ENCODE results near the gene CLEC2D.
"Not testable (repeated sequence)": the region's sequence is repeated elsewhere in the genome, so short reads cannot be mapped to it uniquely, and the experiment has no call there.

CLEC2D gene, protein sequence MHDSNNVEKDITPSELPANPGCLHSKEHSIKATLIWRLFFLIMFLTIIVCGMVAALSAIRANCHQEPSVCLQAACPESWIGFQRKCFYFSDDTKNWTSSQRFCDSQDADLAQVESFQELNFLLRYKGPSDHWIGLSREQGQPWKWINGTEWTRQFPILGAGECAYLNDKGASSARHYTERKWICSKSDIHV

DNA sequence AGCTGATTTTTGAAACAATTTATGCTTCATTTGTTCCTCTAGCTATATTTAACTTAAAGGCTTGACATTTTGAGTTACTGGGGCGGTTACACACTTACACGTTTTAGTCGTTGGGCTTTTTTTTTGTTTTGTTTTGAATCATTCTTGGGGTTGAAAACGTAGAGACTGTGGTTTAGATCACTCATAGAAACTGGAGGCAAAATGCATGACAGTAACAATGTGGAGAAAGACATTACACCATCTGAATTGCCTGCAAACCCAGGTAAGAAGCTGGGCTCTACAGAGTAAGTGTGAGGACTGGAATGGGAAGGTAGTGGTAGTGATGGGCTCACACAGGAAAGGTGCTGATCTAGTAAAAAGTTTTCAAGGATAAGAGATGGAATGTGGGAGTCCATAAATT lies at the start of gene CLEC2D:
Gene CLEC2D (plus strand): TSS at position 180 of the 400 bp plus-strand sequence. CDS start 22 bp downstream, at position 202.
- DNase-seq = no peak

DNA sequence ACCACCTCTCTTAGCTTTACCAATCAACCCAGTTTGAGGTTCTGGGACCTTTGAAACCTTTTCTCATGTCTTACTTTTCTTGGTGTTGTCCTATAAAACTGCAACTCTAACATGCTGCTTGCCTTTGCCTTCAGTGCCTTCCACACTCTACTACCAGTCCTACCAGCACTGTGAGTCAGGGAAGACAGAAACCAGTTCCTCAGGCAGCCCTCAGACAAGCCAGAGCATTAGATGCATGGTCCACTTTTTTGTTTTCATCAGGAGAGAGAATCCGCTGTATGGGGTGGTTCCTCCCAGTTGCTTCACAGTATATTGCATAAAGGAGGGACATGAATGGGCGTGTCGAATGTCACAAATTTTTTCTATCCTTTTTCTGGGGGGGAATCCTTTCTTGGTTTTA lies 44.5 kb upstream of the CLEC2D start:
- no peak for DNase-seq

DNA sequence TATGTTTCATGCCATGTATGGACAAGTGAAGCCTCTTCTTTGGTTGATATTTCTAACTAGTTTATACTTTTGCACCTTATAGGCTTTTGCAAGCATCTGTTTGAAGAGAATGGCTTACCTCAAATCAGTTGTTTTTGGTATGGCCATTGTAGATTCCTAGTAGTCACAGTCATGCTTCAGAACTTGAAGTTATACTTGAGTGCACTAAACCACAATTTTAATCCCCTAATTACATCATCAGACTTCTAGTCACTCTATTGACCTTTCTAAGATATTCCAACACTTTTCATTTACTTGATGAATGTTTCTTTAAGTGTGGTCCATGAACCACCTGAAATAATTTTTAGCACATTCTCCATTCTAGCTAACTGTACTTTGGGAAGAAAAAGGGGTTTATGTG lies 43.2 kb upstream of the CLEC2D start:
- DNase-seq = no peak

DNA sequence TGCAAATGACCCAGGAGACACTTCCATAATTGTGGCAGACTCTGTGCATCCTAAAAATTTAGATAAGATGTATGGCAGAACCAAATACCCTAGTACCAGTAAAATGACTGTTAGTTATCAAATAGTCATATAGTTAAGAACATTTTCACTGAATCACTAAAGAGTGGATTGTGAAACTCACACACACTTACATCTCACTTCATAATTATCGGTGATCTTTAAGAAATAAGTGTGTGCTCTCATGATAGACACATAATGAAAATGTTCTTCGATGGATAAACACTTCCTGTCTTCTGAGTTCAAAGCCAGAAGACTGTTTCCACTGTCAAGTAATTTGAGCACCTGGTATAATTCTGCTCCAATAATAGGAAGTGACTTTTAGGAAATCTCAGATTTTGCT lies 42.7 kb upstream of the CLEC2D start:
- no peak for DNase-seq

DNA sequence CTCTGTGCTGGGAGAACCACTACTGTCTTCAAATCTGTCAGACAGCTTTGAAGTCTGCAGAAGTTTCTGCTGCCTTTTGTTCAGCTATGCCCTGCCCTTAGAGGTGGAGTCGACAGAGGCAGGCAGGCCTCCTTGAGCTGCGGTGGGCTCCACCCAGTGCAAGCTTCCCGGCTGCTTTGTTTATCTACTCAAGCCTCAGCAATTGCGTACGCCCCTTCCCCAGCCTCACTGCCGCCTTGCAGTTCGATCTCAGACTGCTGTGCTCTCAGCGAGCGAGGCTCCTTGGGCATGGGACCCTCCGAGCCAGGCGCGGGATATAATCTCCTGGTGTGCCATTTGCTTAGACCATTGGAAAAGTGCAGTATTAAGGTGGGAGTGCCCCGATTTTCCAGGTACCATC lies 36.7 kb upstream of the CLEC2D start:
- DNase-seq = no peak

DNA sequence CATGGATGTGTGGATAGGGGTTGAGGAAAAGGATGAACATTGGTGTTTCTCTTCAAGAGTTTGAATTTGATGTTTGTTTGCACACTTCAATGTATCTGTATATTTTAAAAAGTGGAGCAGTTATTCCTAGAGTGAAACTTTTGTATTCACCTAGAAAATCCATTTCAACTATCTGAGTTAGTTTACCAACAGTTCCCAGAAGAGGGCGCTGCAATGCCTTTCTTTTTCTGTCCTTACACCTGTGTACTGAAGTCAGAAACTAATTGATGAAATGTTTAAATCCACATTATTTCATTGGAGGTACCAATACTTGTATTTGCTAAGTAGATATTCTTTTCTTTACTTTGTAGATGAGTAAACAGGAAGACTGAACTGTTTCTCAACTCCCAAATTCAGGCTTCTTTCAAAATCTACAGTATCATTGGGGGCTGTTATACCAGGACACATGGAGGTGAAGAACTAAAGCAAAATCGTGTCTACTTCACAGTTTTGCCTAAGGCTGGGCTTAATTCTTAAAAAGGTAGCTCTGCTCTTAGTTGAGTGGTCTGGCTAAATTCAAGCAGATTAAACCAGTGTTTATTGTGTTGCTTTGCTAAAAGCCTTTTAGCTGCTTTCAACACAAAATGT lies 35.2 kb upstream of the CLEC2D start:
- peak; percentile 36 to 57 for DNase-seq

DNA sequence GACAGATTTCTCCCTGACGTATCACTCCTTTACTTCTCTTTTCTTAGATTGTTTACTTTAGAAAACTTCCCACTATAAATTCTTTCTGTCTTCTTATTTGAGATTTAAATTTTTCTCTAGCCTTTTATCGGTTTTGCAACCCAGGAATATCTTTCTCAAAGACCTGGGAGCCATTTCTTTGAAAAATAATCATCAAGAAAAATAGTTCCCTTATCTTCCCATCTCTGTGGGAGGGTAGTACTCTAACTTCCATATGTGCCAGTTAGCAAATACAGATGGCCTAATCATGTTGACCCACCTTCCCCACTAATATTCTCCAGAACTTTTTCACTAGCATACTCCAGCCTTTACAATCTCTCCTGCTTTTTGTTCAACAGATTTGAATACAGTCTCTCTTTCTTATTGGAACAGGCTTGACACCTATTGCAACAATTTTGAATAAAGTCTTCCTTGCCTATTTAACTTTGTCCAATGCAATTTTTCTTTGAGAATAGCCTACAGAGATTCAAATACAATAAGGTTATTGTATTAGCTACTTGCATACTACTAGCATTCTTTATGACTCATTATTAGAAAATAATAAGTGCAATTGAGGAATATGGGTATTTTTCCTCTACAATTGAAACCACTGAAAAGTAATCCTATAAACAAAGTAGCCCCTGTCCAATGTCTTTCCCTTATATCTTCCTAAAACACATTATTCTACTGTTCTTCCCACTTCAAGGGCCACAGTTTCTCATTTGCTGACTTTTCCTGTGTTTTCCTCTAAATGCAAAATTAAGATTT lies 34.4 kb upstream of the CLEC2D start:
- no peak for DNase-seq

DNA sequence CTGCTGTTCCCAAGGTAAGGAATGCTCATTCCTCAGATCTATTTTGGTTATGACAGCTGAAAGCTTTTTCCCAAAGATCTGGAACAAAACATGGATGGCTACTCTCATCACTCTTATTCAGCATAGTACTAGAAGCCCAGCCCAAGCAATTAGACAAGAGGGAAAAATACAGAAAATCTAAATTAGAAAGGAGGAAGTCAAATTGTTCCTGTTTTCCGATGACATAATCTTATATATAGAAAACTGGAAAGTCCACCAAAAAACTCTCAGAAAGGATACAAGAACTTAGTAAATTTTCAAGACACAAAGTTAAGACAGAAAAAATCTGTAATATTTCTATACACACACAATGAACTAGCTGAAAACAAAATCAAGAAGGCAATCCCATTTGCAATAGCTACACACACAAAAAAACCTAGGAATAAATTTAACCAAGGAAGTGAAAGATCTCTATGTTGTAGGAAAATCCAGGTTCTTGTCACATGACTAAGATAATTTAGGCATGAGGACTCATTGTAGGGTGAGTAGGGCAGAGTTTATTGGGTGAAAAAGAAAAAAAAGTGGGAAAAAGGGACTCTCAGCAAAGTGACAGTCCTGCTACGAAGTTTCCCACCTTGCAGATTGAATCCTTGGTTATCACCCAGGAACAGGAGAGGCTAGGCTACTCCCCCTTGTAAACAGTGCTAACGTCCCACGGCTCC lies 33.2 kb upstream of the CLEC2D start:
- DNase-seq = peak; percentile 16 to 19

DNA sequence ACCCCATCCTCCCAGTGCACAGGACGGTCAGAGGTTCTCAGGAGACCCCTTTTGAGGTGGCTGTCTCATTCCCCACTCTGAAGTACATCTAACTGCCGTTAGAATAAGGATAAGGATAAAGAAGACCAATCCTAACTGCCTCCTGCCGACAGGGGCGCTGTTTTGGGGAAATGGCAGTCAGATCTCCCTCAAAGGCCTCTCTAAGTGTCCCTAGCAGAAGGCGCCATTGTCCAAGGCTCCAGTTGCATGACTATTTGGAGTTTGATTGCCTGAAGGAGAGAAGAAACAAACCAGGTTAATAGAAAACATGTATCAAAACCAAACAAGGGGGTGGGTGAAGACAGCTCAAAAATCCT lies 32.7 kb upstream of the CLEC2D start:
- no peak for DNase-seq

DNA sequence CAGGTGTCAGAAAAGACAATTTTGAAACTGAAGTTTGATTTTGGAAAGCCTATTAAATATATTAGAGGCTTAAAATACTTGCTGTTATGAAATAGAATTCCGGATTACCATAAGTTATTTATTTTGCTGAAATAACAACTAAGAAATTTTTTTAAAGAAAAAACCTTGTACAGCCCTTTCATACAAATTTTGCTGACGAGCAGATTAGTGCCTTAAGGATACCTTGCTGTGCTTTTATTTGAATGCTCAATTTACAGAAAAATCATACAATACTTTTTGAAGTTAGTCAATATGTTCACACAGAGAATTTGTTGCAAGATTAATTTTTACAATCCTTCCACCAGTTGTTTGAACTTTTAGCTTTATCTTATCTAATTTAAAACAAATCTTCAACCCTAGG lies 29.5 kb upstream of the CLEC2D start:
- DNase-seq = no peak

DNA sequence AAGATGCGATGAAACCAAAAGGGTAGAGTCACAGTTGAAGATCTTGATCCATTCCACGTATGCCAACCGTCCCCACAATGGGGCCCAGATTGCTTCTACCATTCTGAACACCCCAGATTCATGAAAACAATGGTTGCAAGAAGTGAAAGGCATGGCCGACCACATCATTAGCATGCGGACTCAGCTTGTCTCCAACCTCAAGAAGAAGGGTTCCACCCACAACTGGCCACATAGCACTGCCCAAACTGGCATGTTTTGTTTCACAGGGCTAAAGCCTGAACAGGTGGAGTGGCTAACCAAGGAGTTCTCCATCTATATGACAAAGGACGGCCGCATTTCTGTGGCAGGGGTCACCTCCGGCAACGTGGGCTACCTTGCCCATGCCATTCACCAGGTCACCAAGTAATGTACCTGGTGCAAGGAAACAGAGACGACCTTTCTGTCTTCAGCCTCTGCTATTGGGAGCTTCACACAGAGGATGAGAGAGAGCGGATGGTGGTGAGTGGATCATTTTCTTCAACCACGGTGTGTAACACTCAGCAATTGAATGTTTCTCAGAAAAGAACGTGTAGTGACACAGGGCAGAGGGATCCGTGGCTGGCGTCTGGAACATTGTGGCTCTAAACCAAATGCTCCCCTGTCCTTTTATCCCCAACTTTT lies 26.8 kb upstream of the CLEC2D start:
- no peak for DNase-seq

DNA sequence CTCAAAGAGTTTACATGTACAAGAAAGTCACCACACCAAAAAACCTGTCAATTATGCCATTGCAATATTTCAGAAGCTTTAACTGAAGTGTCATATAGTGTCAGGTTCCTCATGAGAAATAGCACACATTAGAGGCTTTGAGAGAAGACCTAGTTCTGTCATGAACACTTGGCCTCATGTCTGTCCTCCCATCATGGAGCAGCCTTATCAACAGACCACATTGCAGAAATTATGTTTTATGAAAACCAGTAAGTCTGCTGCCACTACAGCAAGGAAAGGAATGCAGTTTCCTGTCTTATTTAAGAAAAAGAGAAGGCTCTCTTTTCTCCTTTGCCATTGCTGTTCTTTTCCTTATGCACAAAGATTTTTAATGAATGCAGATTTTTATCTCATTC lies 26.2 kb upstream of the CLEC2D start:
- no peak for DNase-seq

DNA sequence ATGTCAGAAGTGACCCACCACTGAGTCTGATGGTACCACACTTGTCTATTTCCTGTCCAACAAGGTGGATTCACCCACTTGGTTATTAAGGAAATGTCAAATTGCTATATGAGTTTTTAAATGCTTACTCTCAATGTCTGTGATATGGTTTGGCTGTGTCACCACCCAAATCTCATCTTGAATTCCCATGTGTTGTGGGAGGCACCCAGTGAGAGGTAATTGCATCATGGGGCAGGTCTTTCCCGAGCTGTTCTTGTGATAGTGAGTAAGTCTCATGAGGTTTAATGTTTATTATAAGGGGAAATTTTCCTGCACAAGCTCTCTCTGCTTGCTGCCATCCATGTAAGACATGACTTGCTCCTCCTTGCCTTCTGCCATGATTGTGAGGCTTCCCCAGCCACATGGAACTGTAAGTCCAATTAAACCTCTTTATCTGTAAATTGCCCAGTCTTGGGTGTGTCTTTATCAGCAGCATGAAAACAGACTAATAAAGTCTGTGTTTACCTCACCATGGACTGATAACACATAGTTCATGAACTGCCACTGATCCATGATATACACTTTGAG lies 24.4 kb upstream of the CLEC2D start:
- DNase-seq = not testable (repeated sequence)

DNA sequence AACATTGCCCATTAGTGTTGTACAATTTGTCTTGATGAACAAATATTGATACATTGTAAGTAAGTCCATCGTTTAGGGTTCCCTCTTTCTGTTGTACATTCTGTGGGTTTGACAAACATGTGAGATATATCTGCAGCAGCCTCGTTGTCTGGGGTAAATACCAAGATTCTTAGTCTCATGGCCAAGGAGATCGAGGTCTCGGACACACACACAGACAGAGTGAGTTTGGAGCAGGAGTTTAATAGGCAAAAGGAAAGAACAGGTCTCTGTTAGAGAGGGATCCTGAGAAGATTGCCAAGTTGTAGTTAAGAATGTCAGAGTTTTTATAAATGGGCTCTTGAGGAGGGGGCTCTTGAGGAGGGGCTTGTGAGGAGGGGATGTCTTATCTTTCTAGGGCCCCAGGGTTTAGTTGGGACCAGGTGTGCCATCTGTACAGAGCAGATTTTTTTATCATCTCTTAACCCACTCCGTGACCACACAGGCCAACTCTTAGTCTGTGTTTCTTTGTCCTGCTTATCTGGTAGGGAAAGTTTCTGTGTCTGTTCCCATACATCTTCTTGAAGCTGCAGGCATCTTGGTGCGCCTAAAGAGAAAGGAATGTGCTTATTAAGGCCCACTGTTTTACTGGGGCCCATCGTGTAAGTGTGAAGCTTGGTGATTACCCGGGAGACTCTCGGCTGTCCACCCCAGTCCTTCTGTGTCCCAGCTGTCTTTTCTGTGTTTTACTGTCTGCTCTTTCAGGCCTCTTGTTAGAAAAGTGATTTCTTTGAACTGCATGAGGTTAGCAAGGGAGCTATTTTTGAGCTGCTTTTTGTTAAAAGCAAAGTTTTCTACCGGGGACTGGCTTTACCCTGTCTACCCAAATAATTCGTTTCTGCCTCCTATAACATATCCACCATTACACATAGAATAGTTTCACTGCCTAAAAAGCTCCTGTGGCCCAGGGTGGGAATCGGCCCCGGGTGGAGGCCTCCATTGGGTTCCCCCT lies 22.4 kb upstream of the CLEC2D start:
- peak in 1 of 2 experiments; percentile 43 for DNase-seq

DNA sequence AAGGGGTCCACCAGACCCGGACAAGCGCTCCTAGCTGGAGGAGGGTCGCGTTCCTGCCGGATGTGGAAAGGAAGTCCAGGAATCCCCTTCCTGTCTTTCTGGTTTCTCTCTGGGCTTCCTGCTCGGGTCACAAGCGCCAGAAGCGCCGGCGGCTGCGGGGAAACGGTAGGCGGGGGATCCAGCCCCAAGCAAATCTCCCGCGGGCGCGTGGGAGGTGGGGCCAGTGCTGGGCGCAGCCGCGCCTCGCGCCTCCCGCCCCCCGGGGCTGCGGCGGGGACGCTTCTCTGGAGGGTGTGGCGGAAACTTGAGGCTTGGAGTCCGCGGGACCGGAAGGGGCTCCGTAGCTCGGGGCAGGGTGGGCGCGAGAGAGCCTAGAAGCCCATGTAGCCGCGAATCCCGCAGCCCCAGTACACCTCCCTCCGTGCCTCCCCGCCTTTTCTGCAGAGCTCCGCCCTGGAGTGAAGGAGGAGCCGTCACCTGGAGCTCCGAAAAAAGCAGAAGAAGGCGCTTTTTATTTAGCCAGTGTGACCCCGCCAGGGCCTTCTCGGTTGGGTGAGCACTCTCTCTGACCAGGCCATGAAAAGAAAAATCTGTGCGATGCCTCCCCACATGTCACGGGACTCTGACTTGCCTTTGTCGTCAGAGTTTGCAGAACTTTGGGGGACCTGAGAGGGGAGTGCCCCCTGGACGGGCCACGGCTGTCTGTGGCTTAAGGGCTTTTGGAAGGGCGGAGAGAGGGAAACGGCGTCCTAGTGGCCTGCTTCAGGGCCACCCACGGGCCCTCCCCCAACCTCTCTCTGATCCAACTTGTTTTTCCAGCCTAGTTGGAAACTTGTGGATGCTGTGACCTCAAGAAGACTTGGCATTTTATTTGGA lies 21.4 kb upstream of the CLEC2D start:
- peak; percentile 89 to 91 for DNase-seq

DNA sequence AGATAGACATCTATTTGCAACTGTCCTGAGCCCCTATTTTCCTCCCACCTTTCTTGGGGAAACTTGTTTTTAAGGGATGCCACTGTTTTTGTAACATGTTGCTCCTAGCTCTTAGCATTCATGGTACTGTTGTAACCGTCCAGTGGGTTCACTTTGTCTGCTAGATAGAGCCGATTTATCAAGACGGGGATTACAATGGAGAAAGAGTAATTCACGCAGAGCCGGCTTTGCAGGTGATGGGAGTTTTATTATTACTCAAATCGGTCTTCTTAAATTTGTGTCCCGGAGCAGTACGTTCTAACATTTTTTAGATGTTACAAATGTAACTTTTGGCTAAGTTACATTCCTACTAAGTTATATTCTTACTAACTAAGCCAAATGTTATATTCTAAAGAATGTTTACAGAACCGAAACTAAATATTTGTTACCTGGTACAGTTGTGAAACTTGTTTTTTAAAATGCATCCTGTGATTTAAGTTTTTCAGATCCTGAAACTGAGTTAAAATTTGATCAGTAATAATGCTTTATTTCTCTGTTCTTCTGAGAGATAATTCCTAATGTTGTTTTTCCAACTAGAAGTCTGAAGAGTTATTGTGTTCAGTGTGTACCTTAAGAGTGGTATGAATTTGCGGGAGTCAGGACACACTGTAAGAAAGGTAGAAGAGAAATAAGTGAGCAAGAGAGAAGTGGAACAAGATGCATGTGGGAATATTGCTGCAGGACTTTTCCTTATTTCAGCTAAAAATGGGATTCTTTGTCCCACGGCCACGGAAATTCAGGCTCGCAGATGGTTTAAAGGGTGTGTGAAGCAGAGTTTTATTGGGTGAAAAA lies 20.6 kb upstream of the CLEC2D start:
- DNase-seq = peak in 1 of 2 experiments; percentile 28

DNA sequence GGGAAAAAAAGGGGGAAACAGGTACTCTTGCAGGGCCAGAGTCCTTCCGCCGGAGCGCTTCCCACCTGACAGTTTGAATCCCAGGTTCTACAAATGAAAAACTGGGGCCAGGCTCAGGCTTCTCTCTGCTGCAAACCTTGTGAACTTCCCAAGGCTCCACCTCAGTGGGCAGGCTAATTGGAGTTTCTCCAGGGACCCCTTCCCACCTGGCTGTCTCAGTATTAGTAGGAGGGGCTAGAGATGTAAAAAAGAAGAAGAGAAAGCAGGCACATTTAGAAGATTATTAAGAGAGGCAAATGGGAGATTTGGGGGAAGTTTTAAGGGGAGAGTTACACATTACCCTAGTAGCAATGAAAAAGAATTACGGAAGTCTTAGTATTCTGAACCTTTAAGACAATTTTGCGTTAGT lies 20.0 kb upstream of the CLEC2D start:
- DNase-seq = peak; percentile 22 to 32

DNA sequence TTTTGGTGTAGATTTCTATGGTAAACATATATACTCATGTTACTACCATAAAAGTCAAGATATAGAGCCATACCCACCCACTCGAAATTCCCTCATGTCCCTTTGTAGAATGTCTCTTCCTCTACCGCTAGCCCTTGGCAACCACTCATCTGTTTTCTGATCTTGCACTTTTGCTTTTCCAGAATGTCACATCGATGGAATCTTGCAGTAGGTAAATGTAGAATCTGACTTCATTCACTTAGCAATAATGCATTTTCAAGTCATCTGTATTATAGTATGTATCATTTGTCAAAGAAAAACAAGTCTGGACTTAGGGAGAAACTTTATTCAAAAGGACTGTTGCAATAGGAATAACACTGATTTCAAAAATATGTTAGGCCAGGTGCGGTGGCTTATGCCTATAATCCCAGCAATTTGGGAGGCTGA lies 19.3 kb upstream of the CLEC2D start:
- DNase-seq = peak in 1 of 2 experiments; percentile 19

DNA sequence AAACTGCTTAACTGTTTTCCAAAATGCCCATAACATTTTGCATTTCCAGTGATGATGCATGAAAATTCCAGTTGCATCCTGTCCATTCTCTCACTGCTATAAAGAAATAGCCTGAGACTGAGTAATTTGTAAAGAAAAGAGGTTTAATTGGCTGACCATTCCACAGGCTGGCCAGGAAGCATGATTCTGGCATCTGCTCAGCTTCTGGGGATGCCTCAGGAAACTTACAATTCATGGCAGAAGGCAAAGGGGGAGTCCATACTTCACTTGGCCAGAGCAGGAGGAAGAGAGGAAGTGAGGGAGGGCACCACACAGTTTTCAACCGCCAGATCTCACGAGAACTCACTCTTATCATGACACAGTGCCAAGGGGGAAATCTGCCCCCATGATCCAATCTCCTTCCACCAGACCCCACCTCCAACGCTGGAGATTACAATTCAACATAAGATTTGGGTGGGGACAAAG lies 18.2 kb upstream of the CLEC2D start:
- peak; percentile 13 to 35 for DNase-seq
